ENCODE measurements around the gene SHOC2. TPM values are rescaled to one million over a fixed set of nuclear protein-coding genes. Genes with fewer than 3 reads are reported as not detected.

The SHOC2 gene
- total RNA-seq, 1 donor from 2014 or later: 41.8 TPM

- Mint-ChIP-seq H3K9me3 (peaks cover 27% of the 10 kb centered on the region), H3K4me1 (peaks cover 12% of the 10 kb centered on the region), H3K36me3 (ENCODE audit: low read depth) (peaks cover 57% of the 10 kb centered on the region), H3K27me3 (no peaks in the 10 kb centered on the region), H3K27ac (no peak overlapping the region), H3K4me3 (no peak overlapping the region)
- DNase-seq: no peak
- intact Hi-C loops (cut with micrococcal nuclease): no loop called here
These were observed 25.5 kb downstream of the SHOC2 start for GRCh38 chr10:110944792-110945396.

- peaks cover 23% of the 10 kb centered on the region for H3K9me3 Mint-ChIP-seq
- H3K27ac Mint-ChIP-seq: no peak overlapping the region
- intact Hi-C loops (cut with micrococcal nuclease): no loop called here
- H3K36me3 Mint-ChIP-seq (ENCODE audit: low read depth): peaks cover 53% of the 10 kb centered on the region
- no peak overlapping the region for H3K4me3 Mint-ChIP-seq
- peaks cover 12% of the 10 kb centered on the region for H3K4me1 Mint-ChIP-seq
- DNase-seq: no peak
- H3K27me3 Mint-ChIP-seq: no peaks in the 10 kb centered on the region
These were observed 27.1 kb downstream of the SHOC2 start for GRCh38 chr10:110946496-110946895.

GRCh38 chr10:110947061-110947595 is 27.7 kb downstream of the SHOC2 start:
- DNase-seq: no peak
- intact Hi-C loops (cut with micrococcal nuclease): no loop called here
- no peak overlapping the region for H3K27ac Mint-ChIP-seq
- peaks cover 23% of the 10 kb centered on the region for H3K9me3 Mint-ChIP-seq
- no peak overlapping the region for H3K4me3 Mint-ChIP-seq
- no peaks in the 10 kb centered on the region for H3K27me3 Mint-ChIP-seq
- peaks cover 54% of the 10 kb centered on the region for H3K36me3 Mint-ChIP-seq (ENCODE audit: low read depth)
- H3K4me1 Mint-ChIP-seq: peaks cover 12% of the 10 kb centered on the region

- Mint-ChIP-seq H3K36me3 (ENCODE audit: low read depth) (peaks cover 40% of the 10 kb centered on the region), H3K4me3 (no peak overlapping the region), H3K9me3 (peaks cover 4% of the 10 kb centered on the region), H3K27ac (no peak overlapping the region), H3K4me1 (peaks cover 10% of the 10 kb centered on the region), H3K27me3 (no peaks in the 10 kb centered on the region)
- DNase-seq: no peak
- intact Hi-C loops (cut with micrococcal nuclease): no loop called here
These were observed 32.0 kb downstream of the SHOC2 start for GRCh38 chr10:110951381-110951780.

GRCh38 chr10:110957606-110958005 is 38.2 kb downstream of the SHOC2 start:
- Mint-ChIP-seq H3K27ac (no peak overlapping the region), H3K4me1 (peaks cover 1% of the 10 kb centered on the region), H3K27me3 (no peaks in the 10 kb centered on the region), H3K9me3 (no peaks in the 10 kb centered on the region), H3K4me3 (no peak overlapping the region), H3K36me3 (ENCODE audit: low read depth) (peaks cover 11% of the 10 kb centered on the region)
- intact Hi-C loops (cut with micrococcal nuclease): no loop called here
- no peak for DNase-seq

- DNase-seq: no peak
- Mint-ChIP-seq H3K4me3 (no peak overlapping the region), H3K9me3 (no peaks in the 10 kb centered on the region), H3K4me1 (peaks cover 1% of the 10 kb centered on the region), H3K27me3 (no peaks in the 10 kb centered on the region), H3K36me3 (ENCODE audit: low read depth) (peaks cover 10% of the 10 kb centered on the region), H3K27ac (no peak overlapping the region)
- intact Hi-C loops (cut with micrococcal nuclease): no loop called here
These were observed 40.3 kb downstream of the SHOC2 start for GRCh38 chr10:110959379-110960332.

- no peak overlapping the region for H3K4me3 Mint-ChIP-seq
- no peaks in the 10 kb centered on the region for H3K27me3 Mint-ChIP-seq
- H3K36me3 Mint-ChIP-seq (ENCODE audit: low read depth): peaks cover 6% of the 10 kb centered on the region
- H3K27ac Mint-ChIP-seq: no peak overlapping the region
- intact Hi-C loops (cut with micrococcal nuclease): no loop called here
- H3K4me1 Mint-ChIP-seq: no peaks in the 10 kb centered on the region
- no peak for DNase-seq
- no peaks in the 10 kb centered on the region for H3K9me3 Mint-ChIP-seq
These were observed 40.9 kb downstream of the SHOC2 start for GRCh38 chr10:110960333-110960712.

GRCh38 chr10:110962443-110962842 is 43.0 kb downstream of the SHOC2 start:
- intact Hi-C loops (cut with micrococcal nuclease): no loop called here
- H3K4me3 Mint-ChIP-seq: no peak overlapping the region
- no peak overlapping the region for H3K27ac Mint-ChIP-seq
- DNase-seq: no peak
- H3K36me3 Mint-ChIP-seq (ENCODE audit: low read depth): peaks cover 5% of the 10 kb centered on the region
- H3K4me1 Mint-ChIP-seq: no peaks in the 10 kb centered on the region
- H3K27me3 Mint-ChIP-seq: no peaks in the 10 kb centered on the region
- no peaks in the 10 kb centered on the region for H3K9me3 Mint-ChIP-seq

- DNase-seq: no peak
- Mint-ChIP-seq H3K4me1 (peaks cover 3% of the 10 kb centered on the region), H3K36me3 (ENCODE audit: low read depth) (peaks cover 8% of the 10 kb centered on the region), H3K27me3 (no peaks in the 10 kb centered on the region), H3K4me3 (no peak overlapping the region), H3K27ac (no peak overlapping the region), H3K9me3 (no peaks in the 10 kb centered on the region)
- intact Hi-C loops (cut with micrococcal nuclease): no loop called here
These were observed 43.8 kb downstream of the SHOC2 start for GRCh38 chr10:110963162-110963561.

- Mint-ChIP-seq H3K27ac (no peak overlapping the region), H3K27me3 (no peaks in the 10 kb centered on the region), H3K4me3 (no peak overlapping the region), H3K9me3 (no peaks in the 10 kb centered on the region), H3K4me1 (peaks cover 5% of the 10 kb centered on the region), H3K36me3 (ENCODE audit: low read depth) (peaks cover 8% of the 10 kb centered on the region)
- intact Hi-C loops (cut with micrococcal nuclease): no loop called here
- no peak for DNase-seq
These were observed 45.3 kb downstream of the SHOC2 start for GRCh38 chr10:110964681-110965080.

GRCh38 chr10:110965216-110965615 is 45.8 kb downstream of the SHOC2 start:
- Mint-ChIP-seq H3K36me3 (ENCODE audit: low read depth) (peaks cover 8% of the 10 kb centered on the region), H3K4me1 (peaks cover 9% of the 10 kb centered on the region), H3K27ac (no peak overlapping the region), H3K4me3 (no peak overlapping the region), H3K9me3 (no peaks in the 10 kb centered on the region), H3K27me3 (no peaks in the 10 kb centered on the region)
- intact Hi-C loops (cut with micrococcal nuclease): no loop called here
- no peak for DNase-seq

GRCh38 chr10:110966146-110966545 is 46.7 kb downstream of the SHOC2 start:
- DNase-seq: no peak
- peaks cover 14% of the 10 kb centered on the region for H3K4me1 Mint-ChIP-seq
- H3K27ac Mint-ChIP-seq: no peak overlapping the region
- peaks cover 12% of the 10 kb centered on the region for H3K36me3 Mint-ChIP-seq (ENCODE audit: low read depth)
- no peaks in the 10 kb centered on the region for H3K9me3 Mint-ChIP-seq
- H3K27me3 Mint-ChIP-seq: no peaks in the 10 kb centered on the region
- intact Hi-C loops (cut with micrococcal nuclease): no loop called here
- no peak overlapping the region for H3K4me3 Mint-ChIP-seq

GRCh38 chr10:110967009-110967630 is 47.7 kb downstream of the SHOC2 start:
- Mint-ChIP-seq H3K27me3 (no peaks in the 10 kb centered on the region), H3K36me3 (ENCODE audit: low read depth) (peaks cover 14% of the 10 kb centered on the region)
- intact Hi-C loops (cut with micrococcal nuclease): no loop called here

GRCh38 chr10:110967645-110968044 is 48.2 kb downstream of the SHOC2 start:
- peaks cover 14% of the 10 kb centered on the region for H3K36me3 Mint-ChIP-seq (ENCODE audit: low read depth)
- DNase-seq: no peak
- no peak overlapping the region for H3K27ac Mint-ChIP-seq
- no peaks in the 10 kb centered on the region for H3K9me3 Mint-ChIP-seq
- intact Hi-C loops (cut with micrococcal nuclease): no loop called here
- no peak overlapping the region for H3K4me3 Mint-ChIP-seq
- no peaks in the 10 kb centered on the region for H3K27me3 Mint-ChIP-seq
- peaks cover 17% of the 10 kb centered on the region for H3K4me1 Mint-ChIP-seq

More at GRCh38 chr10:110967009-110967630, 47.7 kb downstream of the SHOC2 start:
- Mint-ChIP-seq H3K27ac (no peak overlapping the region), H3K4me3 (no peak overlapping the region), H3K4me1 (peaks cover 16% of the 10 kb centered on the region), H3K9me3 (no peaks in the 10 kb centered on the region)
- no peak for DNase-seq
